GM21723 (cell line): ENCODE results near the gene UGGT1.
"Not testable (repeated sequence)": the region's sequence is repeated elsewhere in the genome, so short reads cannot be mapped to it uniquely, and the experiment has no call there.

Experiments
- ATAC-seq: cut with Tn5 transposase; IDR thresholded peaks from one replicate; pipeline ENCODE4 v1.9.1; 2021; ENCODE audit warnings: mild to moderate bottlenecking, moderate library complexity; ENCODE audit not compliant: unreplicated experiment

The UGGT1 gene

DNA sequence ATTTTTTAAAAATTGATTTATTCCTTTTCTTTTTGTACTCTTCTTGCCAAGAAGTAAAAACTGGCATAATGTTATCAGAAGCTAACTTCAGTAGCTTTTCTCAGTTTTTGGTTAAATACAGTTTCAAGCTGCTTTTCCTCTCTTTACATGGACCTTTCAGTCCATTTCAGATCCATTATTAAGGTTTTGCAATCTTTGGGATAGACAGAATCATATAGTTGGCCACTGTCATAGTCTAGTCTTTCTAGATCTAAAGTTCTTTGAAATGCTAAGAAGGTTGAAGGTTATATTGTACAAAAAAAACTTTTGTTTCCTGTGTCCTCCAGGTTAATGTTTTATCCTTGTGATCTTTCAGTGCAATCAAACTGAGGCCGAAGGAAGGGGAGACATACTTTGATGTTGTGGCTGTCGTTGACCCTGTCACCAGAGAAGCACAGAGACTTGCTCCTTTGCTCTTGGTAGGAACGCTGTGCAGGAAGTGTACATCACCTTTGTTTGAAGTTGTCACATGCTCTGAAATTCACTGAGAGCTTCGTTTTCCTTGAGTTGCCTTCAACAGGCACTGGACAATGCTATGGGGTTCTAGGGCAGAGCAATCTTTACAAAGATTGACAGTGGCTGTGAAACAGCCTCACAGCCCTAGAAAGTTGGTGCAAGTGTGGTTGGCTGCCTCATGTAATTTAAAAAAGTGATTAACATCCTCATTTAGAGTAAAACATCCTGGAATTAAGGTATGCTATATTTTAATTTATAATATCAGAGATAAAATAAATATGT lies 79.1 kb downstream of the UGGT1 start:
- no peak for ATAC-seq

- no peak for ATAC-seq
These were observed 79.8 kb downstream of the UGGT1 start for GRCh38 chr2:128170776-128171175.

- ATAC-seq: no peak
These were observed 81.2 kb downstream of the UGGT1 start for GRCh38 chr2:128172191-128172590.

- ATAC-seq: not testable (repeated sequence)
These were observed 83.1 kb downstream of the UGGT1 start for GRCh38 chr2:128174067-128174466.

GRCh38 chr2:128177315-128177714 lies 86.3 kb downstream of the UGGT1 start:
- ATAC-seq: no peak

- no peak for ATAC-seq
These were observed 87.2 kb downstream of the UGGT1 start for GRCh38 chr2:128178149-128178649.

GRCh38 chr2:128178650-128179460 lies 87.9 kb downstream of the UGGT1 start:
- ATAC-seq: peak; percentile 78

- no peak for ATAC-seq
These were observed 88.4 kb downstream of the UGGT1 start for GRCh38 chr2:128179461-128179755.

DNA sequence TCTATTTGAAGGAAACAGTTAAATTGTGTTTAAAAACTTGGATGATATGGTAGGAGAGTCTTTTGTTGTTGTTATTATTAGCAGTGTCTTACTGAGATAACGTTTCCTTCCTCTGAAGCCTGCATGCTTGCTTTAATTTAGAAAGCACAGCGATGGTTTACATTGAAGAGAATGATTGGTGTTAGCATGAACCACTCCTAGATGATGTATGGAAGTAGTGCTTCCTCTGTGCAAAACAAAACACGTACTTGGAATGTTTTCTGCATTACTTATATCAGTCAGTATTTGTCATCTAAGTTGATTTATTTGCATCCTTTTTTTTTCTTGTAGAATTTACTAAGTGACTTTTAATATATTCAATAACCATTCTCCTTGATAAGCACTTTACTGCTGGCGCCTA lies 89.0 kb downstream of the UGGT1 start:
- ATAC-seq: no peak

DNA sequence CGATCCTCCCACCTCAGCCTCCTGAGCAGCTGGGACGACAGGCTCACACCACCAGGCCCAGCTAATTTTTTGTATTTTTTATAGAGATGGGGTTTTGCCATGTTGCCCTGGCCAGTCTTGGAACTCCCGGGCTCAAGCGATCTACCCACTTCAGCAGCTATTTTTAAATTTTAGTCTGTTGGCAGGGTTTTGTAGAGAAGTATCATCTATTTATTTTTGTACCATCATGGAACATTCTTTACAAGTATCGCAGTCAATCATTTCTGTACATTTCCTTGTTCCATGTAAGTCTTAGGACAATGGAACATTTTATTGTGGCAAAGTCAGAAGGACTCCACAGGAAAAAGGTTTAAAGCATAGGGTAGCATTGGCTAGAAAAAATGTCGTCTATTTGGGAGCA lies 94.6 kb downstream of the UGGT1 start:
- ATAC-seq: no peak

DNA sequence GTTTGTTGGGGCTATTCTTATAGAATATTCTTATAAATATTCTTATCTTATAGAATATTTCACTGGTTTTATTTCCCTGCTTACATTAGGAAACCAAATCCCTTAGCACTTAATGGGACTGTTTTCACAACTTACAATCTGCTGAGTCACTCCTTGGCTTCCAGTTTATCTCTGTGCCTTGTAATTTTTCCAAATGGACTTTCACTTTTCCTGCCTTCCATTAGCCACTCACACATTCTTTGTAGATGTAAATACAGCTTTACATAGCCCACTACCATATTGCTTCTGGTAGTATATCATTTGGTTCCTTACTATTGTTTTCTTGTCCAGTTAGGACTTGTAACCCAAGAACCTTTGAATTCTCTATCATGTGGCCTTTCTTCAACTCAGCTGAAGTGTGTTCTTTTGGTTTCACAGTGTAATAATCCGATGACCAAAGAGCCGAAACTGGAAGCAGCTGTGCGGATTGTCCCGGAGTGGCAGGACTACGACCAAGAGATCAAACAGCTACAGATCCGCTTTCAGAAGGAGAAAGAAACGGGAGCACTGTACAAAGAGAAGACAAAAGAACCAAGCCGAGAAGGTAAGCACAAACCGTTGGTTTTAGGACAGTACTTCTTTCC lies 96.1 kb downstream of the UGGT1 start:
- no peak for ATAC-seq

DNA sequence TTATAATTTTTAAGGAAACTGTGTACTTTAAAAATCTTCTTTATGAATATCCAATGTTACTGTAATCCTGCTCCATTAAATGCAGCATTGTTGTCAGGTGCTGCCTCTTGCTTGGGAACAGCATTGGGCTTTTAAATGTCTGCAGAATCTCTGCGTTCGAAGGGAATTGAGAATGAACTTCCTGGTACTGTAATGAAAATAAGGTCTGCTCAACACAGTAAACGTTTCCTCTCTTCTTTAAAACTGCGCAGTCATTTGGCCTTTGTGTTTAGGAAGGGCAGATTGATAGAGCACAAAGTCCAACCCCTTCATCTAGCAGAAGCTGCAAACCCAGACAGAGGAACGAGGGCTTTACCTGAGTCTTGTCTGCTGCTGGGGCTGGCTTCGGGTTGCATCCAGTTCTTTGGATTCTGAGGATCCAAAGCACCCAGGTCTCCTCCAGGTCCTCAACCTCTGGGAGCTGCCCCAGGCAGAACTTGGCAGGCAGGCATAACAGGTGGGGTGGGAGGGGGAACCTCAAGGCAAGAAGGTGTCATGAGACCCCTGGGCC lies 104.5 kb downstream of the UGGT1 start:
- ATAC-seq: no peak

- ATAC-seq: no peak
These were observed 105.0 kb downstream of the UGGT1 start for GRCh38 chr2:128196026-128196425.

DNA sequence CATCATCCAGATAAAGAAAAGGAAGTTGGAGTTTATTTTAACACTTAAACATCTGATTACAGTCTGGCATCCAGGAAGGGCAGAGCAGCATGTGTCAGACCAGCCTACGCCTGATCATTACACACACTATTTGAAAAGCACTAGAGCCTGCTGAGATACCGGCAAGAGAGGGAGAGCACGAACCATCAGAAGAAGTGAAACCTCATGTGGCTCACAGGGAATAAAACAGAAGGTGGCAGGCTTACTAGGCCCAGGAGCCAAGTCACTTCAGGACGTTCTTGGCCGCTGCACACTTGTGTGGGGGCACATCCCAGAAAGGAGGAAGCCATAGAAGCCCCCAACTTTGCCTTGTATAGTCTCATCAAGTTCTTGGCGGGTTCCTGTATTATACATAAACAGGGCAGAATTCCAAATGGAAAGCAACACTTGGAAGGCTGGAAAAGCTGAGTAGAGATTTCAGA lies 105.5 kb downstream of the UGGT1 start:
- peak; percentile 59 for ATAC-seq

- no peak for ATAC-seq
These were observed 106.1 kb downstream of the UGGT1 start for GRCh38 chr2:128197059-128197458.

GRCh38 chr2:128198656-128199055 lies 107.7 kb downstream of the UGGT1 start:
- ATAC-seq: no peak

- ATAC-seq: no peak
These were observed 108.1 kb downstream of the UGGT1 start for GRCh38 chr2:128199141-128199540.

GRCh38 chr2:128202791-128203190 lies 111.8 kb downstream of the UGGT1 start:
- no peak for ATAC-seq

GRCh38 chr2:128206245-128206644 lies 115.2 kb downstream of the UGGT1 start:
- ATAC-seq: no peak

- ATAC-seq: no peak
These were observed 117.0 kb downstream of the UGGT1 start for GRCh38 chr2:128208023-128208422.

DNA sequence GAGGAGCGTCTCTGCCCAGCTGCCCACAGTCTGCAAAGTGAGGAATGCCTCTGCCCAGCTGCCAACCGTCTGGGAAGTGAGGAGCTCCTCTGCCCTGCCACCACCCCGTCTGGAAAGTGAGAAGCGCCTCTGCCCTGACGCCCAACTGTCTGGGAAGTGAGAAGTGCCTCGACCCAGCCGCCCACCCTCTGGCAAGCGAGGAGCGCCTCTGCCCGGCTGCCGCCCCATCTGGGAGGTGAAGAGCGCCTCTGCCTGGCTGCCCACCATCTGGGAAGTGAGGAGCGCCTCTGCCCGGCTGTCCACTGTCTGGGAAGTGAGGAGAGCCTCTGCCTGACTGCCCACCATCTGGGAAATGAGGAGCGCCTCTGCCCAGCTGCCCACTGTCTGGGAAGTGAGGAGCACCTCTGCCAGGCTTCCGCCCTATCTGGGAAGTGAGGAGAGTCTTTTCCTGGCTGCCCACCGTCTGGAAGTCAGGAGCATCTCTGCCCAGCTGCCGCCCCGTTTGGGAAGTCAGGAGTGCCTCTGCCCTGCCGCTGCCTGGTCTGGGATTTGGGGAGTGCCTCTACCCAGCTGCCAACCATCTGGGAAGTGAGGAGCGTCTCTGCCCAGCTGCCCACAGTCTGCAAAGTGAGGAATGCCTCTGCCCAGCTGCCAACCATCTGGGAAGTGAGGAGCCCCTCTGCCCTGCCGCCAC lies 117.8 kb downstream of the UGGT1 start:
- not testable (repeated sequence) for ATAC-seq
